ENCODE data around the gene BLNK. TPM values are rescaled to one million over a fixed set of nuclear protein-coding genes. Genes with fewer than 3 reads are reported as not detected.

BLNK gene
- total RNA-seq, 1 donor from 2014 or later = 267 TPM

- H3K9me3 Mint-ChIP-seq = peaks cover 2% of the 10 kb centered on the region
- H3K27ac Mint-ChIP-seq = peak overlapping the region; percentile 91
- no peak for TF ChIP-seq CTCF (IDR thresholded peaks at IDR 0.05)
- ATAC-seq (ENCODE audit: low read depth) (peak; percentile 96), DNase-seq (peak; percentile 61)
- H3K36me3 Mint-ChIP-seq (ENCODE audit: low read depth) = peaks cover 79% of the 10 kb centered on the region
- ChIA-PET CTCF (interaction anchor here (1.0 to 3.4 kb wide), 6 partner anchors 10 to 48 kb away, joined by 3 to 29 read pairs (median 6); no protein-coding TSS in a partner anchor), POLR2A (interaction anchor here (0.6 to 5.2 kb wide), 14 partner anchors 9 to 127 kb away, joined by 3 to 93 read pairs (median 6); partner anchors contain the start of genes BLNK and ZNF518A)
- intact Hi-C loops (cut with micrococcal nuclease) = loop anchor here (1.0 kb wide), 5 partner anchors 8 to 49 kb away; no protein-coding TSS in a partner anchor
- no peaks in the 10 kb centered on the region for H3K27me3 Mint-ChIP-seq
- H3K4me3 Mint-ChIP-seq = peak overlapping the region; percentile 67
- H3K4me1 Mint-ChIP-seq = peaks cover 80% of the 10 kb centered on the region
Observed at GRCh38 chr10:96244354-96244753, 27.0 kb downstream of the BLNK start.

- Mint-ChIP-seq H3K36me3 (ENCODE audit: low read depth) (peaks cover 83% of the 10 kb centered on the region), H3K27ac (peak overlapping the region; percentile 75), H3K9me3 (no peaks in the 10 kb centered on the region), H3K4me1 (peaks cover 82% of the 10 kb centered on the region), H3K4me3 (peak overlapping the region; percentile 24), H3K27me3 (no peaks in the 10 kb centered on the region)
- TF ChIP-seq CTCF (IDR thresholded peaks at IDR 0.05) = no peak
- no peak for DNase-seq
- POLR2A ChIA-PET = interaction anchor here (0.9 to 5.2 kb wide), 4 partner anchors 9 to 48 kb away, joined by 3 to 93 read pairs (median 11); partner anchors contain the start of gene BLNK
- intact Hi-C loops (cut with micrococcal nuclease) = no loop called here
- ATAC-seq (ENCODE audit: low read depth) = no peak
- CTCF ChIA-PET = interaction anchor here (0.8 to 1.3 kb wide), 3 partner anchors 14 to 47 kb away, joined by 3 to 5 read pairs (median 4); no protein-coding TSS in a partner anchor
Observed at GRCh38 chr10:96243296-96243695, 28.1 kb downstream of the BLNK start.

GRCh38 chr10:96242822-96243221 lies 28.5 kb downstream of the BLNK start:
- H3K9me3 Mint-ChIP-seq = no peaks in the 10 kb centered on the region
- no peaks in the 10 kb centered on the region for H3K27me3 Mint-ChIP-seq
- peak overlapping the region; percentile 29 for H3K4me3 Mint-ChIP-seq
- TF ChIP-seq CTCF (IDR thresholded peaks at IDR 0.05) = no peak
- ChIA-PET CTCF (interaction anchor here (0.8 to 1.3 kb wide), 3 partner anchors 13 to 48 kb away, joined by 3 to 5 read pairs (median 4); no protein-coding TSS in a partner anchor), POLR2A (interaction anchor here (0.9 to 5.2 kb wide), 4 partner anchors 9 to 48 kb away, joined by 3 to 93 read pairs (median 11); partner anchors contain the start of gene BLNK)
- peak overlapping the region; percentile 75 for H3K27ac Mint-ChIP-seq
- H3K4me1 Mint-ChIP-seq = peaks cover 82% of the 10 kb centered on the region
- DNase-seq (no peak), ATAC-seq (ENCODE audit: low read depth) (no peak)
- peaks cover 85% of the 10 kb centered on the region for H3K36me3 Mint-ChIP-seq (ENCODE audit: low read depth)
- intact Hi-C loops (cut with micrococcal nuclease) = no loop called here

- peaks cover 87% of the 10 kb centered on the region for H3K36me3 Mint-ChIP-seq (ENCODE audit: low read depth)
Observed at GRCh38 chr10:96238646-96239623, 32.4 kb downstream of the BLNK start.

More at GRCh38 chr10:96238646-96239623, 32.4 kb downstream of the BLNK start:
- POLR2A ChIA-PET = interaction anchor here (1.0 to 5.1 kb wide), 7 partner anchors 10 to 51 kb away, joined by 3 to 39 read pairs (median 4); partner anchors contain the start of gene BLNK
- DNase-seq (no peak), ATAC-seq (ENCODE audit: low read depth) (no peak)
- peaks cover 93% of the 10 kb centered on the region for H3K4me1 Mint-ChIP-seq
- no peak for TF ChIP-seq CTCF (IDR thresholded peaks at IDR 0.05)
- intact Hi-C loops (cut with micrococcal nuclease) = no loop called here
- peak overlapping the region; percentile 45 for H3K4me3 Mint-ChIP-seq
- no peaks in the 10 kb centered on the region for H3K9me3 Mint-ChIP-seq
- CTCF ChIA-PET = interaction anchor here (0.6 to 3.8 kb wide), 3 partner anchors 9 to 53 kb away, joined by 3 to 21 read pairs (median 15); no protein-coding TSS in a partner anchor
- peak overlapping the region; percentile 79 for H3K27ac Mint-ChIP-seq
- H3K27me3 Mint-ChIP-seq = no peaks in the 10 kb centered on the region
